LNCaP clone FGC (cell line): Measurements from ENCODE around the gene PIGU.

Source experiments
- DNase-seq: peaks from one replicate; pipeline ENCODE4 v3.0.0-alpha.2; 2011; ENCODE audit warnings: low read depth
- H3K4me3 ChIP-seq: 2 replicates; pipeline ENCODE4 v1.5.1; 2011; ENCODE audit warnings: mild to moderate bottlenecking, low read depth, low read length, control low read depth
- TF ChIP-seq, protein P1 (sequence below): IDR thresholded peaks from 2 replicates; pipeline ENCODE4 v1.5.1; 2012; ENCODE audit warnings: mild to moderate bottlenecking; ENCODE audit not compliant: control insufficient read depth, insufficient read depth; ENCODE audit errors: extremely low read depth

PIGU gene

DNA sequence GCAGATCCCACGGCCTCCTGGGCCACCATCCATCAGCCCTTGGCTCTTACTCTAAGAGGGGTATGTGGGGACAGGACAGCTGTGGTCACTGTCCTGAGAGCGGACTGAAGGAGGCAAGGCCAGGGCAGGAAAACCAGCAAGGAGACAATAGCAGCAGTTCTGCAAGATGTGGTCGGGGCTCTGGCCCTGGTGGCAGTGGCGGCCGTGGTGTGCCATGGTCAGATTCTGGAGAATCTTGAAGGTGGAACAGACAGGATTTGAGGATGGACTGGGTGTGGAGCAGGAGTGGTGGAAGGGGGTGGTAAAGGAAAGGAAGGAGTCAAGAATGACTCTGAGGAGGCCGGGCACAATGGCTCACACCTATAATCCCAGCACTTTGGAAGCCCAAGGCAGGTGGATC, 124.3 kb downstream of the PIGU start:
- TF ChIP-seq, protein P1, sequence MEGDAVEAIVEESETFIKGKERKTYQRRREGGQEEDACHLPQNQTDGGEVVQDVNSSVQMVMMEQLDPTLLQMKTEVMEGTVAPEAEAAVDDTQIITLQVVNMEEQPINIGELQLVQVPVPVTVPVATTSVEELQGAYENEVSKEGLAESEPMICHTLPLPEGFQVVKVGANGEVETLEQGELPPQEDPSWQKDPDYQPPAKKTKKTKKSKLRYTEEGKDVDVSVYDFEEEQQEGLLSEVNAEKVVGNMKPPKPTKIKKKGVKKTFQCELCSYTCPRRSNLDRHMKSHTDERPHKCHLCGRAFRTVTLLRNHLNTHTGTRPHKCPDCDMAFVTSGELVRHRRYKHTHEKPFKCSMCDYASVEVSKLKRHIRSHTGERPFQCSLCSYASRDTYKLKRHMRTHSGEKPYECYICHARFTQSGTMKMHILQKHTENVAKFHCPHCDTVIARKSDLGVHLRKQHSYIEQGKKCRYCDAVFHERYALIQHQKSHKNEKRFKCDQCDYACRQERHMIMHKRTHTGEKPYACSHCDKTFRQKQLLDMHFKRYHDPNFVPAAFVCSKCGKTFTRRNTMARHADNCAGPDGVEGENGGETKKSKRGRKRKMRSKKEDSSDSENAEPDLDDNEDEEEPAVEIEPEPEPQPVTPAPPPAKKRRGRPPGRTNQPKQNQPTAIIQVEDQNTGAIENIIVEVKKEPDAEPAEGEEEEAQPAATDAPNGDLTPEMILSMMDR: no peak

DNA sequence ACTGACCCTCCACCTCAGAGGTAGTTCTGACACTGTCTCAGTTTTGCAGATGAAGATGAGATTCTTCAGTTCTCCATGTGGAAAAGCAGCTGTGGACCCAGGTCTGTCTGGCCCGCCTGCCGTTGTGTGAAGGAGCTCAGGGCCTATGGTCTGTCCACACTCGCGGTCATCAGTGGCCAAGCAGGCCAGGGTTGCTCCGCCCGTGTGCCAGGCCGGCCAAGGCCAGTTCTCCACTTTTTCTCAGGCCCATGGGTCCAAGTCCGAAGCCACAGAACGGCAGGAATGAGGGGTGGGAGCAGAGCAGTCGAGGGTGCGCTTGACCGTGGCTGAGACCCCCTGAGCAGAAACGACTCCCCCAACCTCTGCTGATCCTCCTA, 127.0 kb downstream of the PIGU start:
- TF ChIP-seq, protein P1: no peak
- H3K4me3 ChIP-seq: no peak overlapping the region
- no peak for DNase-seq

More for the DNA sequence above, 124.3 kb downstream of the PIGU start:
- DNase-seq: no peak
- no peak overlapping the region for H3K4me3 ChIP-seq

DNA sequence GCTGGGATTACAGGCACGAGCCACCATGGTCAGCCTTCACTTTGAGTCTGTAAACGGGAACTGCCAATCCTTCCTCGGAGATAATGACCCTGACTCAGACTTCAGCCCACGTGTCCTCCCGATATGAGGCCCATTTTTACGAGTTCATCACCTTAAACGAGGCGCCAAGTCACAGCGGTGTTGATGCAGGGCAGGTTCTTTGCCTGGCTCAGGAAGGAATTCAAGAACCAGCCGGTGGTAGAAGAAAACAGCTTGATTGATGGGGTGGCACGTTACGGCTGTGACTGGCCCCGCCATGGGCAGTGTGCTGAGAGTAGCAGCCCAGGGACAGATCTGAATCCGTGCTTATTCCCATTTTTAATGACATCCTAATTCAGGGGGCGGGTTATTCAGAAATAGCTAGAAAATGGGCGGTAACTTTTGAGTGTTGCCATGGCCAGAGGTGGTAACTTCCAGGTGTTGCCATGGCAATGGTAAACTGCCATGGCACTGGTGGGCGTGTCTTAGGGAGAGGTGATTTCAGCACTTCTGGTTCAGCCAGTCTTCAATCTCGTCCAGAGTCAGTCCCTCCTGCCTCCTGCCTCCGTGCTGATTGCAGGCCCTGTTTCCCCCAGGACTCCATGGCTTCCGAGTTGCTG, 127.5 kb downstream of the PIGU start:
- peak; percentile 81 for DNase-seq
- TF ChIP-seq, protein P1: no peak
- H3K4me3 ChIP-seq: no peak overlapping the region

DNA sequence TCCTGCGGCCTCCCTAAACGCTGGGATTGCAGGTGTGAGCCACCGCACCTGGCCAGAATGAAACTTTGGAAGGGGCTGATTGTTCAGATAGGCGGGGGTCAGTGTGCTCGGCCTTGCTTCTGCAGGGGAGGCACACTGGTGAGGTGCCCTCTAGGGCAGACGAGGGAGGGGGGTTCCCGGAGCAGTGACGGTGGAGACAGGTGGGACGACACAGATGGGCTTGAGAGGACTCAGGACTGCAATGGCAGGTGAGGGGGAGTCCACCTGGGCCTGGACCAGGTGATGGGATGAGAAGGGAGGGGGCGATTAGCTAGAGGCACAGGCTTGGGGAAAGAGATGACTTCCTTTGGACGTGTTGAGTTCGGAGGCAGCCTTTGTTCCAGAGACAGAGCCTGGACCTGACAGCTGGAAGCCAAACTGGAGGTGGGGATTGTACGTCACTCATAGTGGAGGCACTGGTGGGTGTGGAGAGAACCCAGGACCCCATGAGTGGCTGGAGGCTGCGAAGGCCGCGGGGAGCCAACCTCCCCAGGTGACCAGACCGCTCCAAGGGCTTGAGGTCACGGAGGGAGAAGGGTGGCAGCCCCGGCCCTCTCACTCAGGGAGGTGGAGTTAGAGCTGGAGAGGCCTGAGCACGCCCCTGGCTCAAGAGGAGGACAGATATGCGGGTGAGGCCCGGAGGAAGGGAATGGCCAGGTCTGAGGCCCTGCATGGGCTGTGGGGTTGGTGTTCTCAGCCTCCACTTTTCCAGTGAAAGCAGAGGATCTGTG, 128.9 kb downstream of the PIGU start:
- TF ChIP-seq, protein P1: no peak
- no peak overlapping the region for H3K4me3 ChIP-seq
- no peak for DNase-seq

DNA sequence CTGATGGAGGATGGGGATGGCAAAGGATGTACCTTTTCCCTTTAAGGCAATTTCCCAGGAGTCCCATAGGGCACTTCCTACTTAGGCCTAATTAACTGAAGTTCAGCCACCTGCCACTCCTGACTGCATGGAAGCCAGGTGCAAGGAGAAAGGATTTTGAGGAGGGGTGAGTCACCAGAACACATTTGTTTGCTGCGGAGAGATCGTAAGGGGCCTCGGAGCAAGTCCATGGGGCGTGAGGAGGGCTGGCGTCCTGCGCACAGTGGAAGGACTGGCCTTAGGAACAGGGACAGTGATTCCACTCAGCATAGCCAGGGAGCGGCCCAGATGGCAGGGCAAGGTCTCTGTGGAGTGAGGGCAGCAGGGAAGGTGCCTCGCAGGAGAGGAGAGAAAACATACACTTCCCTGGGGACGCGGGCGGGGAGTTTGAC, 130.1 kb downstream of the PIGU start:
- H3K4me3 ChIP-seq: no peak overlapping the region
- no peak for DNase-seq
- TF ChIP-seq, protein P1: no peak

DNA sequence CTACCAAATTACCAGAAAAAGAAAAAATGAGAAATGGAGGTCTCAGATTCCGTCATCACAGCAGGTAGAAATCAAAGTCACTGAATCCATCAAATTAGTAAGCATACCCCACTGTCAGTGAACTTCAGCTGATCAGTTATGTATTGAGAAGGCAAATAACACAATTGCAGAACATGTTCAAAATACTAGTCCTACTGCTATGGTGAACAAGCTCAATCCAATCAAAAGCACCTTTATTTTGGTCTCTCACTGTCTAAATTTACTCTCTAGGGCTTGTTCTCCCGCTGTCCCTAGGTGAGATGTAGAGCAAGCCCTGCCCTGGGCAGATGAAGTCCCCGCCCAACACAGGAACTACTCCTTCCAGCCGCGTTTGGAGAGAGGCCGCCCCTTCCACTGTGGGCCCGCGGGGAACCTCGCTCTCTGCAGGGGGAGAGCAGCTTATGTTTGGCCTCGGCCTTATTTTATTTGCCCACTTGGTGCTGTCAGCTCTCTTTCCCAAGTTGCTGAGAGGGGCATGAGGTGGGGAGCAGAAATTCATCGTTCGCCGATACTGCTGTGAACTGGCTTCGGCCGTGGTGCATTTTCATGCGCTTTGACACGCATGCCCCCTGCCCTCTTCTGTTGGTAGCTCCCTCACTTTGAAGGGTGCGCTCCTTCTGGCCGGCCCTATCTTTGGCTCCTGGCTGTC, 132.6 kb downstream of the PIGU start:
- TF ChIP-seq, protein P1: no peak
- DNase-seq: no peak
- H3K4me3 ChIP-seq: no peak overlapping the region
